Measurements from ENCODE around the gene EPB41L3.
"Not testable (repeated sequence)": the region's sequence is repeated elsewhere in the genome, so short reads cannot be mapped to it uniquely, and the experiment has no call there.

EPB41L3 gene

GRCh38 chr18:5520464-5520863 is 23.3 kb downstream of the EPB41L3 start:
- Histone ChIP-seq H3K27me3 (ENCODE audit: insufficient read depth, low read length) (no peaks in the 10 kb centered on the region), H3K36me3 (ENCODE audit: insufficient read depth, low read length) (no peaks in the 10 kb centered on the region), H3K9me3 (ENCODE audit: low read length) (no peaks in the 10 kb centered on the region), H3K4me1 (ENCODE audit: insufficient read depth, low read length) (no peaks in the 10 kb centered on the region), H2AFZ (ENCODE audit: low read depth, low read length) (no peak overlapping the region), H3K4me3 (ENCODE audit: low read length) (no peak overlapping the region)

GRCh38 chr18:5519448-5520298 is 24.1 kb downstream of the EPB41L3 start:
- Histone ChIP-seq H3K27me3 (ENCODE audit: insufficient read depth, low read length) (no peaks in the 10 kb centered on the region), H3K36me3 (ENCODE audit: insufficient read depth, low read length) (no peaks in the 10 kb centered on the region), H3K4me3 (ENCODE audit: low read length) (no peak overlapping the region), H3K4me1 (ENCODE audit: insufficient read depth, low read length) (no peaks in the 10 kb centered on the region), H3K9me3 (ENCODE audit: low read length) (no peaks in the 10 kb centered on the region), H2AFZ (ENCODE audit: low read depth, low read length) (no peak overlapping the region)

- Histone ChIP-seq H3K4me1 (ENCODE audit: insufficient read depth, low read length) (no peaks in the 10 kb centered on the region), H3K4me3 (ENCODE audit: low read length) (no peak overlapping the region), H2AFZ (ENCODE audit: low read depth, low read length) (no peak overlapping the region), H3K9me3 (ENCODE audit: low read length) (no peaks in the 10 kb centered on the region), H3K27me3 (ENCODE audit: insufficient read depth, low read length) (no peaks in the 10 kb centered on the region), H3K36me3 (ENCODE audit: insufficient read depth, low read length) (no peaks in the 10 kb centered on the region)
Observed at GRCh38 chr18:5518899-5519371, 24.9 kb downstream of the EPB41L3 start.

GRCh38 chr18:5518179-5518770 is 25.5 kb downstream of the EPB41L3 start:
- H3K4me3 ChIP-seq (ENCODE audit: low read length), result no peak overlapping the region
- H3K9me3 ChIP-seq (ENCODE audit: low read length), result no peaks in the 10 kb centered on the region
- no peaks in the 10 kb centered on the region for H3K36me3 ChIP-seq (ENCODE audit: insufficient read depth, low read length)
- no peaks in the 10 kb centered on the region for H3K4me1 ChIP-seq (ENCODE audit: insufficient read depth, low read length)
- H2AFZ ChIP-seq (ENCODE audit: low read depth, low read length), result no peak overlapping the region
- no peaks in the 10 kb centered on the region for H3K27me3 ChIP-seq (ENCODE audit: insufficient read depth, low read length)

- Histone ChIP-seq H2AFZ (ENCODE audit: low read depth, low read length) (no peak overlapping the region), H3K9me3 (ENCODE audit: low read length) (no peaks in the 10 kb centered on the region), H3K4me3 (ENCODE audit: low read length) (no peak overlapping the region), H3K36me3 (ENCODE audit: insufficient read depth, low read length) (no peaks in the 10 kb centered on the region), H3K27me3 (ENCODE audit: insufficient read depth, low read length) (no peaks in the 10 kb centered on the region), H3K4me1 (ENCODE audit: insufficient read depth, low read length) (no peaks in the 10 kb centered on the region)
Observed at GRCh38 chr18:5516841-5517240, 27.0 kb downstream of the EPB41L3 start.

- Histone ChIP-seq H3K36me3 (ENCODE audit: insufficient read depth, low read length) (no peaks in the 10 kb centered on the region), H3K27me3 (ENCODE audit: insufficient read depth, low read length) (no peaks in the 10 kb centered on the region), H3K9me3 (ENCODE audit: low read length) (no peaks in the 10 kb centered on the region), H3K4me1 (ENCODE audit: insufficient read depth, low read length) (no peaks in the 10 kb centered on the region), H2AFZ (ENCODE audit: low read depth, low read length) (no peak overlapping the region), H3K4me3 (ENCODE audit: low read length) (no peak overlapping the region)
Observed at GRCh38 chr18:5515011-5515784, 28.6 kb downstream of the EPB41L3 start.

GRCh38 chr18:5513947-5514346 is 29.9 kb downstream of the EPB41L3 start:
- Histone ChIP-seq H3K9me3 (ENCODE audit: low read length) (no peaks in the 10 kb centered on the region), H3K36me3 (ENCODE audit: insufficient read depth, low read length) (no peaks in the 10 kb centered on the region), H3K27me3 (ENCODE audit: insufficient read depth, low read length) (no peaks in the 10 kb centered on the region), H3K4me1 (ENCODE audit: insufficient read depth, low read length) (no peaks in the 10 kb centered on the region), H2AFZ (ENCODE audit: low read depth, low read length) (no peak overlapping the region), H3K4me3 (ENCODE audit: low read length) (no peak overlapping the region)

GRCh38 chr18:5512176-5512575 is 31.6 kb downstream of the EPB41L3 start:
- H3K9me3 ChIP-seq (ENCODE audit: low read length), result no peaks in the 10 kb centered on the region
- H3K4me3 ChIP-seq (ENCODE audit: low read length), result no peak overlapping the region
- no peak overlapping the region for H2AFZ ChIP-seq (ENCODE audit: low read depth, low read length)
- no peaks in the 10 kb centered on the region for H3K4me1 ChIP-seq (ENCODE audit: insufficient read depth, low read length)
- no peaks in the 10 kb centered on the region for H3K36me3 ChIP-seq (ENCODE audit: insufficient read depth, low read length)
- no peaks in the 10 kb centered on the region for H3K27me3 ChIP-seq (ENCODE audit: insufficient read depth, low read length)

GRCh38 chr18:5511541-5511940 is 32.3 kb downstream of the EPB41L3 start:
- H3K27me3 ChIP-seq (ENCODE audit: insufficient read depth, low read length); H3K4me1 ChIP-seq (ENCODE audit: insufficient read depth, low read length); H2AFZ ChIP-seq (ENCODE audit: low read depth, low read length); H3K9me3 ChIP-seq (ENCODE audit: low read length); H3K36me3 ChIP-seq (ENCODE audit: insufficient read depth, low read length); H3K4me3 ChIP-seq (ENCODE audit: low read length): not testable (repeated sequence)

GRCh38 chr18:5510135-5510846 is 33.5 kb downstream of the EPB41L3 start:
- no peak overlapping the region for H3K4me3 ChIP-seq (ENCODE audit: low read length)
- H3K36me3 ChIP-seq (ENCODE audit: insufficient read depth, low read length), result no peaks in the 10 kb centered on the region
- no peaks in the 10 kb centered on the region for H3K9me3 ChIP-seq (ENCODE audit: low read length)
- H3K4me1 ChIP-seq (ENCODE audit: insufficient read depth, low read length), result no peaks in the 10 kb centered on the region
- no peaks in the 10 kb centered on the region for H3K27me3 ChIP-seq (ENCODE audit: insufficient read depth, low read length)
- no peak overlapping the region for H2AFZ ChIP-seq (ENCODE audit: low read depth, low read length)

GRCh38 chr18:5508821-5509220 is 35.0 kb downstream of the EPB41L3 start:
- no peak overlapping the region for H3K4me3 ChIP-seq (ENCODE audit: low read length)
- no peaks in the 10 kb centered on the region for H3K9me3 ChIP-seq (ENCODE audit: low read length)
- no peaks in the 10 kb centered on the region for H3K36me3 ChIP-seq (ENCODE audit: insufficient read depth, low read length)
- H3K27me3 ChIP-seq (ENCODE audit: insufficient read depth, low read length), result no peaks in the 10 kb centered on the region
- H3K4me1 ChIP-seq (ENCODE audit: insufficient read depth, low read length), result no peaks in the 10 kb centered on the region
- no peak overlapping the region for H2AFZ ChIP-seq (ENCODE audit: low read depth, low read length)

- Histone ChIP-seq H3K36me3 (ENCODE audit: insufficient read depth, low read length) (no peaks in the 10 kb centered on the region), H3K4me3 (ENCODE audit: low read length) (no peak overlapping the region), H3K27me3 (ENCODE audit: insufficient read depth, low read length) (no peaks in the 10 kb centered on the region), H3K9me3 (ENCODE audit: low read length) (no peaks in the 10 kb centered on the region), H3K4me1 (ENCODE audit: insufficient read depth, low read length) (no peaks in the 10 kb centered on the region), H2AFZ (ENCODE audit: low read depth, low read length) (no peak overlapping the region)
Observed at GRCh38 chr18:5507756-5508155, 36.0 kb downstream of the EPB41L3 start.

- H3K4me3 ChIP-seq (ENCODE audit: low read length), result no peak overlapping the region
- H3K9me3 ChIP-seq (ENCODE audit: low read length), result no peaks in the 10 kb centered on the region
- no peaks in the 10 kb centered on the region for H3K36me3 ChIP-seq (ENCODE audit: insufficient read depth, low read length)
- H3K27me3 ChIP-seq (ENCODE audit: insufficient read depth, low read length), result no peaks in the 10 kb centered on the region
- H3K4me1 ChIP-seq (ENCODE audit: insufficient read depth, low read length), result no peaks in the 10 kb centered on the region
- H2AFZ ChIP-seq (ENCODE audit: low read depth, low read length), result no peak overlapping the region
Observed at GRCh38 chr18:5506174-5506573, 37.6 kb downstream of the EPB41L3 start.
